ENCODE results near the gene BRD7.

GRCh38 chr16:50402298-50402895, 33.6 kb upstream of the BRD7 start:
- no peak for TF ChIP-seq POLR2A (IDR thresholded peaks at IDR 0.05)
- no peak for TF ChIP-seq CTCF (IDR thresholded peaks at IDR 0.05 in 8 of 11, conservative IDR thresholded peaks at IDR 0.05 in 3 of 11)
- no peak for TF ChIP-seq POLR2AphosphoS5 (IDR thresholded peaks at IDR 0.05)
